Measurements from ENCODE around the gene YTHDC1.
"Not testable (repeated sequence)": the region's sequence is repeated elsewhere in the genome, so short reads cannot be mapped to it uniquely, and the experiment has no call there.

The YTHDC1 gene

GRCh38 chr4:68349649-68350360, at the start of gene YTHDC1:
Gene YTHDC1, minus strand, starts transcription at chr4:68350090. Its CDS starts 337 bp downstream, at chr4:68349753.
- H3K4me3 Mint-ChIP-seq: peak within 1 kb of the TSS; percentile 86
- DNase-seq: peak; percentile 95
- peaks cover 41% of the 10 kb centered on the region for H3K36me3 Mint-ChIP-seq (ENCODE audit: low read depth)
- peaks cover 34% of the 10 kb centered on the region for H3K4me1 Mint-ChIP-seq (ENCODE audit: low read depth)
- peaks cover 2% of the 10 kb centered on the region for H3K9me3 Mint-ChIP-seq
- peak within 1 kb of the TSS; percentile 97 for H3K27ac Mint-ChIP-seq
- H3K27me3 Mint-ChIP-seq: no peaks in the 10 kb centered on the region

GRCh38 chr4:68399306-68399705, 49.4 kb upstream of the YTHDC1 start:
- H3K27me3 Mint-ChIP-seq: no peaks in the 10 kb centered on the region
- H3K4me1 Mint-ChIP-seq (ENCODE audit: low read depth): peaks cover 3% of the 10 kb centered on the region
- H3K27ac Mint-ChIP-seq: no peak overlapping the region
- DNase-seq: no peak
- no peak overlapping the region for H3K4me3 Mint-ChIP-seq
- H3K36me3 Mint-ChIP-seq (ENCODE audit: low read depth): no peaks in the 10 kb centered on the region
- no peaks in the 10 kb centered on the region for H3K9me3 Mint-ChIP-seq

GRCh38 chr4:68396756-68397155, 46.9 kb upstream of the YTHDC1 start:
- peaks cover 3% of the 10 kb centered on the region for H3K4me1 Mint-ChIP-seq (ENCODE audit: low read depth)
- no peak overlapping the region for H3K4me3 Mint-ChIP-seq
- no peaks in the 10 kb centered on the region for H3K9me3 Mint-ChIP-seq
- H3K36me3 Mint-ChIP-seq (ENCODE audit: low read depth): no peaks in the 10 kb centered on the region
- H3K27ac Mint-ChIP-seq: no peak overlapping the region
- H3K27me3 Mint-ChIP-seq: no peaks in the 10 kb centered on the region
- DNase-seq: no peak

- no peak for DNase-seq
- no peak overlapping the region for H3K27ac Mint-ChIP-seq
Observed at GRCh38 chr4:68391436-68391835, 41.5 kb upstream of the YTHDC1 start.

GRCh38 chr4:68390205-68390935, 40.5 kb upstream of the YTHDC1 start:
- Mint-ChIP-seq H3K27me3 (peaks cover 1% of the 10 kb centered on the region), H3K27ac (no peak overlapping the region), H3K4me3 (no peak overlapping the region), H3K9me3 (no peaks in the 10 kb centered on the region), H3K4me1 (ENCODE audit: low read depth) (peaks cover 2% of the 10 kb centered on the region), H3K36me3 (ENCODE audit: low read depth) (no peaks in the 10 kb centered on the region)
- no peak for DNase-seq

More at GRCh38 chr4:68391436-68391835, 41.5 kb upstream of the YTHDC1 start:
- peaks cover 2% of the 10 kb centered on the region for H3K4me1 Mint-ChIP-seq (ENCODE audit: low read depth)
- H3K9me3 Mint-ChIP-seq: no peaks in the 10 kb centered on the region
- H3K36me3 Mint-ChIP-seq (ENCODE audit: low read depth): no peaks in the 10 kb centered on the region
- no peak overlapping the region for H3K4me3 Mint-ChIP-seq
- H3K27me3 Mint-ChIP-seq: no peaks in the 10 kb centered on the region

GRCh38 chr4:68389386-68389913, 39.6 kb upstream of the YTHDC1 start:
- not testable (repeated sequence) for H3K27me3 Mint-ChIP-seq; H3K4me3 Mint-ChIP-seq; DNase-seq; H3K9me3 Mint-ChIP-seq; H3K4me1 Mint-ChIP-seq (ENCODE audit: low read depth); H3K27ac Mint-ChIP-seq; H3K36me3 Mint-ChIP-seq (ENCODE audit: low read depth)

- peaks cover 11% of the 10 kb centered on the region for H3K27me3 Mint-ChIP-seq
- no peaks in the 10 kb centered on the region for H3K36me3 Mint-ChIP-seq (ENCODE audit: low read depth)
- DNase-seq: no peak
- no peak overlapping the region for H3K4me3 Mint-ChIP-seq
- H3K4me1 Mint-ChIP-seq (ENCODE audit: low read depth): peaks cover 3% of the 10 kb centered on the region
- no peak overlapping the region for H3K27ac Mint-ChIP-seq
- no peaks in the 10 kb centered on the region for H3K9me3 Mint-ChIP-seq
Observed at GRCh38 chr4:68388347-68388865, 38.5 kb upstream of the YTHDC1 start.

- Mint-ChIP-seq H3K27me3 (peaks cover 11% of the 10 kb centered on the region), H3K36me3 (ENCODE audit: low read depth) (no peaks in the 10 kb centered on the region)
Observed at GRCh38 chr4:68385267-68385666, 35.4 kb upstream of the YTHDC1 start.

GRCh38 chr4:68383115-68383514, 33.2 kb upstream of the YTHDC1 start:
- no peaks in the 10 kb centered on the region for H3K9me3 Mint-ChIP-seq
- DNase-seq: no peak
- no peaks in the 10 kb centered on the region for H3K36me3 Mint-ChIP-seq (ENCODE audit: low read depth)
- H3K4me1 Mint-ChIP-seq (ENCODE audit: low read depth): peaks cover 2% of the 10 kb centered on the region
- H3K27ac Mint-ChIP-seq: no peak overlapping the region
- peaks cover 11% of the 10 kb centered on the region for H3K27me3 Mint-ChIP-seq
- no peak overlapping the region for H3K4me3 Mint-ChIP-seq

More at GRCh38 chr4:68385267-68385666, 35.4 kb upstream of the YTHDC1 start:
- Mint-ChIP-seq H3K9me3 (no peaks in the 10 kb centered on the region), H3K27ac (no peak overlapping the region), H3K4me3 (no peak overlapping the region), H3K4me1 (ENCODE audit: low read depth) (peaks cover 3% of the 10 kb centered on the region)
- no peak for DNase-seq

- no peak overlapping the region for H3K4me3 Mint-ChIP-seq
- DNase-seq: no peak
Observed at GRCh38 chr4:68378226-68378625, 28.3 kb upstream of the YTHDC1 start.

GRCh38 chr4:68375667-68376559, 26.0 kb upstream of the YTHDC1 start:
- peak overlapping the region; percentile 9 for H3K27ac Mint-ChIP-seq
- peak; percentile 56 for DNase-seq
- peaks cover 20% of the 10 kb centered on the region for H3K4me1 Mint-ChIP-seq (ENCODE audit: low read depth)
- H3K9me3 Mint-ChIP-seq: no peaks in the 10 kb centered on the region
- H3K36me3 Mint-ChIP-seq (ENCODE audit: low read depth): no peaks in the 10 kb centered on the region
- peak overlapping the region; percentile 70 for H3K4me3 Mint-ChIP-seq
- H3K27me3 Mint-ChIP-seq: no peaks in the 10 kb centered on the region

More at GRCh38 chr4:68378226-68378625, 28.3 kb upstream of the YTHDC1 start:
- Mint-ChIP-seq H3K27ac (no peak overlapping the region), H3K36me3 (ENCODE audit: low read depth) (no peaks in the 10 kb centered on the region), H3K4me1 (ENCODE audit: low read depth) (peaks cover 13% of the 10 kb centered on the region), H3K27me3 (no peaks in the 10 kb centered on the region), H3K9me3 (no peaks in the 10 kb centered on the region)

GRCh38 chr4:68373513-68373912, 23.6 kb upstream of the YTHDC1 start:
- H3K9me3 Mint-ChIP-seq: no peaks in the 10 kb centered on the region
- peaks cover 24% of the 10 kb centered on the region for H3K4me1 Mint-ChIP-seq (ENCODE audit: low read depth)
- no peak overlapping the region for H3K27ac Mint-ChIP-seq
- peak; percentile 75 for DNase-seq
- H3K36me3 Mint-ChIP-seq (ENCODE audit: low read depth): no peaks in the 10 kb centered on the region
- peak overlapping the region; percentile 52 for H3K4me3 Mint-ChIP-seq
- H3K27me3 Mint-ChIP-seq: no peaks in the 10 kb centered on the region

- DNase-seq: no peak
- Mint-ChIP-seq H3K4me3 (no peak overlapping the region), H3K27me3 (no peaks in the 10 kb centered on the region), H3K36me3 (ENCODE audit: low read depth) (no peaks in the 10 kb centered on the region), H3K27ac (no peak overlapping the region), H3K4me1 (ENCODE audit: low read depth) (peaks cover 25% of the 10 kb centered on the region), H3K9me3 (no peaks in the 10 kb centered on the region)
Observed at GRCh38 chr4:68372588-68372987, 22.7 kb upstream of the YTHDC1 start.
